Neural cell (in vitro differentiated cells): Measurements from ENCODE around the gene COPS8.

ENCODE experiments used
- CTCF ChIP-seq: fragments of 450-650 bp; IDR thresholded peaks from 2 replicates; pipeline ENCODE4 v1.5.1; 2014; ENCODE audit warnings: antibody characterized with exemption, mild to moderate bottlenecking, moderate library complexity; ENCODE audit not compliant: poor library complexity, severe bottlenecking
- EZH2 ChIP-seq: fragments of 200-600, 300-800 bp; shearing (Covaris generic), sonication (generic); IDR thresholded peaks from 2 replicates; pipeline ENCODE4 v1.6.1; 2014; ENCODE audit warnings: antibody characterized with exemption, low read length, borderline replicate concordance, mild to moderate bottlenecking; ENCODE audit not compliant: insufficient read depth, poor library complexity, severe bottlenecking
- MXI1 ChIP-seq: fragments of 450-650 bp; conservative IDR thresholded peaks from 2 replicates; pipeline ENCODE4 v1.6.1; 2014; ENCODE audit warnings: antibody characterized with exemption, mild to moderate bottlenecking; ENCODE audit not compliant: poor library complexity, severe bottlenecking
- POLR2AphosphoS5 ChIP-seq: IDR thresholded peaks from 2 replicates; pipeline ENCODE4 v1.6.1; 2012
- RAD21 ChIP-seq: fragments of 450-650 bp; conservative IDR thresholded peaks from 2 replicates; pipeline ENCODE4 v1.6.1; 2014; ENCODE audit warnings: antibody characterized with exemption, mild to moderate bottlenecking, moderate library complexity
- REST ChIP-seq: IDR thresholded peaks from 2 replicates; pipeline ENCODE4 v1.6.1; 2012; ENCODE audit warnings: borderline replicate concordance
- TAF1 ChIP-seq: IDR thresholded peaks from 2 replicates; pipeline ENCODE4 v1.6.1; 2012; ENCODE audit warnings: low read depth

DNA sequence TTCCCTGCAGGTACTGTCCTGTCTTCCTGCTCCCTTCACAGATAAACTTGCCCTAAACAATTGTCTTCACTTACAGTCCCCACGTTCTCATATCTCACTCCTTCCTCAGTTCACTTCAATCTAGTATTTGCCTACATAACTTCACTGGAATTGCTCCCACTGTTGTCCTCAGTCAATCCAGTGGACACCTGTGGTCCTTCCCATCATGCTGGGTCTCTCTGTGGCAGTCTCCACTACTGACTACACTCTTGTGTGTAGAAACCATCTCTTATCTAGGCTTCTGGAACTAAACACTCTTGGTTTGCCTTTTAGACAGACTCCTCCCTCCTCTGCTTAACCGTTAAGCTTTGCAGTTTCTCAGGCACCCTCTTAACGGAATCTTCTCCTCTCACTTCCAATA, 58.8 kb downstream of the COPS8 start:
- no peak for TF ChIP-seq EZH2
- TF ChIP-seq POLR2AphosphoS5 = no peak
- TF ChIP-seq MXI1 = no peak
- no peak for TF ChIP-seq CTCF
- TF ChIP-seq RAD21 = no peak
- no peak for TF ChIP-seq TAF1
- no peak for TF ChIP-seq REST
